HG02885 (cell line): ENCODE data around the gene IL1F10.

Experiments
- ATAC-seq: cut with Tn5 transposase; IDR thresholded peaks from one replicate; pipeline ENCODE4 v1.9.1; 2021; ENCODE audit warnings: mild to moderate bottlenecking; ENCODE audit not compliant: unreplicated experiment, poor library complexity

The IL1F10 gene

GRCh38 chr2:113058411-113058994 lies 9.3 kb upstream of the IL1F10 start:
- ATAC-seq: no peak

DNA sequence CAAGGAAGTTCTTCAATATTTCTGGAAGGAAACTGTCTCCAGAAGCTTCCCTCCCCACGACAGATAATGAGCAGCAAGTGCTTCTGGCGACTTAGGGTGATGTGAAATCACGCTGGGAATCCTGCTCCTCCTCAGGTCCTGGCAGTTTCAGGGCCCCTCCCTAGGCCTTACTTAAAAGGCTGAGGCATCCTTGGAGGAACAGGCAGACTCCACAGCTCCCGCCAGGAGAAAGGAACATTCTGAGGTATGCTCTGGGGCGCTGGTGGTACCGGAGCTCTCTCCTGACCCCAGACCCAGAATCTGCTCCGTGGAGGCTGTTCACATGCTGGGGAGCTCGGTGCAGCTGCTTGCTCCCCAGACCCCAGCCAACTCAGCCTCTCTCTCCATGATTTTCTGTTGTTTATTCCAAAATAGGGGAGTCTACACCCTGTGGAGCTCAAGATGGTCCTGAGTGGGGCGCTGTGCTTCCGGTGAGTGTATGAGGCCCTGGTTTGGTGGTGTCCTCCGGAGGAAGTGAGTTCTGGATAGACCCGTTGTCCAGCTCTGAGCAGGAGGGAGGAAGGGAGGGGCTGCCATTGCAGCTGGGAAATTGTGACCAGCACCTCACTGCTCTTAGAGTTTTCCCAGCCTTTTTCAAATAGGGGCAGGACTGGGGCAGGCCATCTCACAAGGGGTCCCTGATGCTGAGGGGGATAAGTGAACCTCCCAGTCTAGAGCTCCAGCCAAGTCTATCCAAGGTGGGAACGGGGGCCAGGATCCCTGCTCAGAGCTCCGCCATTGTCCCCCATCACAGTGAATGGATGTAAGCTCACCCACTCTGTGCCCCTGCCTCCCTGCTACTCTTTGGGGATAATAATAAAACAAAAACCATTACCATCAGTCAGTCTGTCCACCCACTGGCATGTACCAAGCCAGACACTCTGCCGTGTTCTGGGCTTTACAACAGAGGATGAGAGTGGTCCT lies 8.5 kb upstream of the IL1F10 start, which contains the start of gene IL36RN:
IL36RN (plus strand) TSS at position 201 of the 963 bp plus-strand sequence; CDS start at position 442, 241 bp downstream.
- no peak for ATAC-seq

- no peak for ATAC-seq
Observed at GRCh38 chr2:113060396-113060795, 7.4 kb upstream of the IL1F10 start.

- no peak for ATAC-seq
Observed at GRCh38 chr2:113060796-113061195, 7.0 kb upstream of the IL1F10 start.

GRCh38 chr2:113061241-113061640 lies 6.5 kb upstream of the IL1F10 start:
- ATAC-seq: no peak

- ATAC-seq: no peak
Observed at GRCh38 chr2:113061896-113062770, 5.6 kb upstream of the IL1F10 start.

- ATAC-seq: no peak
Observed at GRCh38 chr2:113064281-113064680, 3.5 kb upstream of the IL1F10 start.

- ATAC-seq: no peak
Observed at GRCh38 chr2:113064898-113065297, 2.9 kb upstream of the IL1F10 start.

DNA sequence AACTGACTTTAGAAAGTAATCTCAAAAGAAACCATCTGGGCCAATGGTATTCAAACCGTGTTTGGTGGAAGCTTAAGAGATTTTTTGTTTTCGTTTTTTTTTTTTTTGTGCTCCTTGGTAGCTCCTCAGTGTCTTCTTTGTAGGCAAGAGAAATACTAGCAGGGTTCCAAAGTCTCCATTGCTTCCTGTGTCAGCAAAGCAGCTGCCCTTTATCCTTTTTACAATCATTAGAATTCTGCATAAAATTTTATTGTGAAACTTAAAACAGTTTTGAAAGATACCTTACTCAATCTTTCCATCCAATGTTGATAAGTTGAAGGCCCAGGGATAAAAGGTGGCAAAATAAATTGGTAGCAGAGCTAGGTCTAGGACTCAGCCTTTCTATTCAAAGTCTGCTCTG lies 479 bp downstream of the IL1F10 start:
- ATAC-seq: no peak

DNA sequence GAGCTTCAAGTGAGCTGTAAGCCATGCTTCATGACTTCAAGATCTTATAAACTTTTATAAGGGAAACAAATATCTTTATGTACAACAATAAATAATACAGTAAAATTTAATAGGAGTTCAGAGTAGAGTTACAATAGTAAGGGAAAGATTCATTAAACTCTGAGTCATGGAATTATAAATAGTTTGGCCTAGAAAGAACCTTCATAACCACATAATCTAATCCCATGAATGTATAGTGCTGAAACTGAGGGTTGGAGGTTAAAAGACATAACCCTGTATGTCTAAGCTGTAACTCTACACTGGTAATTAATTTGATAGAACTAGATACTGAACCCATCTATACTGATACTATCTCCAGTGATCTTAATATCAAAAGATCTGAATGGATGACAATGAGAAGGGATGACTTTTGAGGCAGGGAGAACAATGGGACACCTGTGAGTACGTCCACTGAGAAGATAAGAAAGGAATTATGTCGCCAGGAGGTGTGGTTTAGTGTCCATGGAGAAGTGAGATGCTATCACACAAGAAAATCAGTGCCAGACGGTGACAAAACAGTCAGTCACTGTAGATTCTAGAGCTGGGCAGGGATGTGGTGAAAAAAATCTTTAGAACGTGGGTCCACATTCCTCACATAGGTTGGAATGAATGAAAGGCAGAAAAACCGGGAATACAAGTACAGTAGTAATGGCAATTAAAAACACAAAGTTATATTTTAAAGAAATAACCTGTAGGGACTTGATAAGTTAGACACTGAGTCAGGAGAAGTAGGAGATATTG lies 1.1 kb downstream of the IL1F10 start:
- ATAC-seq: no peak

GRCh38 chr2:113069676-113070605 lies 2.2 kb downstream of the IL1F10 start:
- no peak for ATAC-seq

- ATAC-seq: no peak
Observed at GRCh38 chr2:113070606-113070975, 2.8 kb downstream of the IL1F10 start.

DNA sequence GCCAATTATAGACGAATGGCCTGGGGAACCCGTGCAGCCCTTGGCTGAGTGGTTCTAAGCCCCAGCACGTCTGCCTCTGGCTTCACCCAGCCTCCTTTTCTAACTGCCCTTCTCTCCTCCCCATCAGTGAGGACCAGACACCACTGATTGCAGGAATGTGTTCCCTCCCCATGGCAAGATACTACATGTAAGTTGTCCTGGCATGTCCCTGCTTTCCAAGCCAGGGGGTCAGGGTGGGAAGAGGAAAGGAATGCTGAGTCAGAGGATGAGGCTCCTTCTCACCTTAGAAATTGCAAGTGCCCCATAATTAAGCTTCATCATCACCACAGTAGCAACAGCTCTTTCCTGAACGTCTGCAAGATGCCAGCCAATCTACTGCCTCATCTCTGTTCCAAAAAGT lies 4.8 kb downstream of the IL1F10 start:
- ATAC-seq: no peak

- no peak for ATAC-seq
Observed at GRCh38 chr2:113073325-113073834, 5.6 kb downstream of the IL1F10 start.

DNA sequence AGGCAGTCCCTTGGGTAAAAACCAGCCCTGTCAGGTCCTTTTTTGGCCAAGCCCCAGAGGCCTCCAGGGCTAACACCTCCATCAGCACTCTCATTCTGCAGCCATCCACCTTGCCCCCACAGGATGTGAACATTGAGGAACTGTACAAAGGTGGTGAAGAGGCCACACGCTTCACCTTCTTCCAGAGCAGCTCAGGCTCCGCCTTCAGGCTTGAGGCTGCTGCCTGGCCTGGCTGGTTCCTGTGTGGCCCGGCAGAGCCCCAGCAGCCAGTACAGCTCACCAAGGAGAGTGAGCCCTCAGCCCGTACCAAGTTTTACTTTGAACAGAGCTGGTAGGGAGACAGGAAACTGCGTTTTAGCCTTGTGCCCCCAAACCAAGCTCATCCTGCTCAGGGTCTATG lies 7.3 kb downstream of the IL1F10 start:
- ATAC-seq: no peak

GRCh38 chr2:113075600-113075999 lies 7.8 kb downstream of the IL1F10 start:
- no peak for ATAC-seq

DNA sequence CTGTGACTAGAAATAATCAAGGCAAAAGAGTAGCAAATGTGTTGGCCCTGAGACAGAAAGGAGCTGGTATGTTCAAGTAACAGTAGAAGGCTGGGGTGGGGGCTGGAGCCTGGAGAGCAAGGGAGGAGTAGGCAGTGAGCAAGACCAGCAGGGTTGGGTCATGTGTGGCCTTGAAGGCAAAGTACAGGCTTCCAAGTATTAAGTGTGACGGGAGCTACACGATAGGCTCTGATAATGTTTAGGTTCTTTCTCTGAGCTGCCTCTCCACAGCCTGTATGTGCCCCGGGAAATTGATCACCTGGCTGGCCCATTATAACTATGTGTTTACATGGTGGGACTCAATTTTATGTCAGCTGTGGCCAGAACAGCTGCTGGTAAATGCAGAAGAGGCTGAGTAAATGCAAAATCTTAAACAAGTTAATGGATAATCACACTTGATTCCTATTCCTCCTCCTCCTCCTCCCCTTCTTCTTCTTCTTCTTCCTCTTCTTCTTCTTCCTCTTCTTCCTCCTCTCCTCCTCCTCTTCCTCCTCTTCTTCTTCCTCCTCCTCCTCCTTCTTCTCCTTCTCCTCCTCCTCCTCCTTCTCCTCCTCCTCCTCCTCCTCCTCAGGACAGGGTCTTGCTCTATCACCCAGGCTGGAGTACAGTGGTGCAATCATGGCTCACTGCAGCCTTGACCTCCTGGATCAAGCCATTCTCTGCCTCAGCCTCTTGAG lies 9.3 kb downstream of the IL1F10 start:
- no peak for ATAC-seq

DNA sequence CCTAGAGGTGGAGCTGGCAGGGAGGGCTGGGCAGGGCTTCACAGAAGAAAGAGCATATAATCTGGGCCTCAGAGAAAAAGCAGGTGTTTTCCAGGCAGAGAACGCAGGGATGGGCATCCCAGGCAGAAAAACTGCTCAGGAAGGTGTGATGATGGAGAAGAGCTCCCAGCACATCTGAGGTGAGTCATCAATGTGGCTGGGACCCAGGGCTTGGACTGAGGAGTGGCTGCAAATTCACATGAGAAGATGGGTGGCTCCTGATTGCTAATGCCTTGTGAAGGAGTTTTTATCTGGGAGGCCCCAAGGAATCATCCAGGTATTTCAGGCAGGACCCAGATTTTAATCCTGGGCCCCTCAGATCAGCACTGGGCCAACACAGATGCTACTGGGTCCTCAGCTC lies 10.2 kb downstream of the IL1F10 start:
- ATAC-seq: no peak
